Gastrocnemius medialis (tissue), 4 donors: ENCODE results near the gene KIAA1549.

ENCODE experiments used
- CTCF ChIP-seq, 5 experiments: fragments of 450-650 bp in 3 of 5; fragments of 200-600 bp in 2 of 5; sonication (generic) in 2 of 5; IDR thresholded peaks in 4 of 5; conservative IDR thresholded peaks in 1 of 5; 1 replicate in 4 of 5; 2 replicates in 1 of 5; pipeline ENCODE4 v1.5.1; 2016 to 2019; ENCODE audit warnings: antibody characterized with exemption in 5 of 5, mild to moderate bottlenecking in 3 of 5, moderate library complexity in 3 of 5
- POLR2A ChIP-seq, 2 donors: fragments of 450-650 bp; IDR thresholded peaks; one replicate each; pipeline ENCODE4 v1.6.1; 2017; ENCODE audit warnings: antibody characterized with exemption in 2 of 2, mild to moderate bottlenecking in 2 of 2, moderate library complexity in 2 of 2

GRCh38 chr7:138948403-138948802, 32.8 kb downstream of the KIAA1549 start:
- TF ChIP-seq CTCF (IDR thresholded peaks at IDR 0.05 in 4 of 5, conservative IDR thresholded peaks at IDR 0.05 in 1 of 5) (no peak), POLR2A (IDR thresholded peaks at IDR 0.05) (no peak)
